Coronary artery (tissue), 2 donors: ENCODE measurements around the gene DIAPH1.

Experiments
- DNase-seq: peaks from one replicate; pipeline ENCODE4 v3.0.0-alpha.2; 2017; ENCODE audit warnings: low spot score
- H3K27ac ChIP-seq, 2 donors: fragments of 200-600 bp; sonication (generic); one replicate each; pipeline ENCODE4 v1.5.1; 2016 to 2019
- H3K4me3 ChIP-seq: fragments of 200-600 bp; sonication (generic); 2 replicates; pipeline ENCODE4 v1.5.1; 2016; ENCODE audit warnings: mild to moderate bottlenecking, moderate library complexity
- CTCF ChIP-seq: fragments of 200-600 bp; sonication (generic); IDR thresholded peaks from one replicate; pipeline ENCODE4 v1.5.1; 2019; ENCODE audit warnings: antibody characterized with exemption

DIAPH1 gene

GRCh38 chr5:141564216-141564692 is 54.5 kb downstream of the DIAPH1 start:
- DNase-seq, result no peak
- H3K4me3 ChIP-seq, result no peak overlapping the region
- peak; percentile 84 for TF ChIP-seq CTCF
- peak overlapping the region; percentile 21 to 43 for H3K27ac ChIP-seq

- TF ChIP-seq CTCF, result peak; percentile 69
- DNase-seq, result peak; percentile 91
- H3K27ac ChIP-seq, result peak overlapping the region; percentile 76 to 84
- peak overlapping the region; percentile 49 for H3K4me3 ChIP-seq
These were observed 57.9 kb downstream of the DIAPH1 start for GRCh38 chr5:141560725-141561483.

GRCh38 chr5:141560151-141560550 is 58.6 kb downstream of the DIAPH1 start:
- no peak for DNase-seq
- Histone ChIP-seq H3K4me3 (peak overlapping the region; percentile 49), H3K27ac (peak overlapping the region; percentile 76 to 84)
- no peak for TF ChIP-seq CTCF

- peak overlapping the region; percentile 76 to 84 for H3K27ac ChIP-seq
- no peak for DNase-seq
- TF ChIP-seq CTCF, result no peak
- H3K4me3 ChIP-seq, result no peak overlapping the region
These were observed 59.3 kb downstream of the DIAPH1 start for GRCh38 chr5:141559461-141559860.

- Histone ChIP-seq H3K4me3 (peak overlapping the region; percentile 33), H3K27ac (peak overlapping the region; percentile 77 to 82)
- no peak for DNase-seq
- TF ChIP-seq CTCF, result no peak
These were observed 60.6 kb downstream of the DIAPH1 start for GRCh38 chr5:141558150-141558549.

- Histone ChIP-seq H3K4me3 (peak overlapping the region; percentile 33), H3K27ac (peak overlapping the region; percentile 77 to 82)
- TF ChIP-seq CTCF, result peak; percentile 75
- peak; percentile 91 for DNase-seq
These were observed 61.1 kb downstream of the DIAPH1 start for GRCh38 chr5:141557681-141558136.

- H3K27ac ChIP-seq, result no peak overlapping the region
- no peak overlapping the region for H3K4me3 ChIP-seq
- TF ChIP-seq CTCF, result no peak
- no peak for DNase-seq
These were observed 70.9 kb downstream of the DIAPH1 start for GRCh38 chr5:141547921-141548320.
